RWPE2 (cell line): ENCODE measurements around the gene SMPD3.
A peak's percentile ranks its signal among the peaks of the same experiment; 100 is the strongest.

Source experiments
- ATAC-seq: fragments of 200-7000 bp; cut with Tn5 transposase; 3 replicates; pipeline ENCODE4 v1.9.1; 2021; ENCODE audit warnings: low read depth
- DNase-seq: peaks from one replicate; pipeline ENCODE4 v3.0.0-alpha.2; 2020; ENCODE audit warnings: low spot score
- H3K27ac ChIP-seq: fragments of 450-650 bp; 2 replicates; pipeline ENCODE4 v1.5.1; 2017; ENCODE audit warnings: mild to moderate bottlenecking; ENCODE audit not compliant: poor library complexity, severe bottlenecking
- H3K27me3 ChIP-seq: fragments of 250-450 bp; sonication (Bioruptor Pico); 2 replicates; pipeline ENCODE4 v1.5.1; 2021; ENCODE audit warnings: mild to moderate bottlenecking, moderate library complexity; ENCODE audit not compliant: insufficient read depth, poor library complexity, severe bottlenecking
- H3K36me3 ChIP-seq: fragments of 250-450 bp; sonication (Bioruptor Pico); 2 replicates; pipeline ENCODE4 v1.5.1; 2020; ENCODE audit warnings: low read depth, mild to moderate bottlenecking, moderate library complexity
- H3K4me1 ChIP-seq: fragments of 250-450 bp; sonication (Bioruptor Pico); 2 replicates; pipeline ENCODE4 v1.5.1; 2021; ENCODE audit warnings: mild to moderate bottlenecking, moderate library complexity; ENCODE audit not compliant: insufficient read depth, poor library complexity, severe bottlenecking
- H3K4me3 ChIP-seq: fragments of 250-450 bp; sonication (Bioruptor Pico); 2 replicates; pipeline ENCODE4 v1.5.1; 2021; ENCODE audit warnings: mild to moderate bottlenecking, moderate library complexity; ENCODE audit not compliant: severe bottlenecking
- H3K9me3 ChIP-seq: fragments of 250-450 bp; sonication (Bioruptor Pico); 2 replicates; pipeline ENCODE4 v1.5.1; 2021; ENCODE audit warnings: mild to moderate bottlenecking, moderate library complexity; ENCODE audit not compliant: severe bottlenecking
- CTCF ChIP-seq: fragments of 450-650 bp; IDR thresholded peaks from one replicate; pipeline ENCODE4 v1.5.1; 2017; ENCODE audit warnings: mild to moderate bottlenecking, moderate library complexity; ENCODE audit not compliant: poor library complexity, severe bottlenecking

SMPD3 gene

GRCh38 chr16:68367891-68368290, 80.4 kb downstream of the SMPD3 start:
- DNase-seq (no peak), ATAC-seq (no peak)
- Histone ChIP-seq H3K36me3 (no peaks in the 10 kb centered on the region), H3K4me1 (no peaks in the 10 kb centered on the region), H3K9me3 (no peaks in the 10 kb centered on the region), H3K27me3 (no peaks in the 10 kb centered on the region), H3K4me3 (no peak overlapping the region), H3K27ac (no peak overlapping the region)
- no peak for TF ChIP-seq CTCF

GRCh38 chr16:68367440-68367839, 80.9 kb downstream of the SMPD3 start:
- no peaks in the 10 kb centered on the region for H3K27me3 ChIP-seq
- H3K36me3 ChIP-seq, result no peaks in the 10 kb centered on the region
- ATAC-seq (no peak), DNase-seq (peak; percentile 63)
- H3K9me3 ChIP-seq, result no peaks in the 10 kb centered on the region
- no peak overlapping the region for H3K27ac ChIP-seq
- no peaks in the 10 kb centered on the region for H3K4me1 ChIP-seq
- no peak overlapping the region for H3K4me3 ChIP-seq
- no peak for TF ChIP-seq CTCF

GRCh38 chr16:68367030-68367429, 81.3 kb downstream of the SMPD3 start:
- DNase-seq, result peak; percentile 50
- H3K4me3 ChIP-seq, result no peak overlapping the region
- no peaks in the 10 kb centered on the region for H3K27me3 ChIP-seq
- no peaks in the 10 kb centered on the region for H3K9me3 ChIP-seq
- no peak for ATAC-seq
- no peak overlapping the region for H3K27ac ChIP-seq
- TF ChIP-seq CTCF, result peak; percentile 57
- H3K36me3 ChIP-seq, result no peaks in the 10 kb centered on the region
- no peaks in the 10 kb centered on the region for H3K4me1 ChIP-seq

GRCh38 chr16:68366062-68366461, 82.2 kb downstream of the SMPD3 start:
- ATAC-seq (no peak), DNase-seq (peak; percentile 52)
- H3K36me3 ChIP-seq, result no peaks in the 10 kb centered on the region
- no peak for TF ChIP-seq CTCF
- no peaks in the 10 kb centered on the region for H3K9me3 ChIP-seq
- H3K4me3 ChIP-seq, result no peak overlapping the region
- H3K27me3 ChIP-seq, result no peaks in the 10 kb centered on the region
- no peak overlapping the region for H3K27ac ChIP-seq
- no peaks in the 10 kb centered on the region for H3K4me1 ChIP-seq

- Histone ChIP-seq H3K4me1 (no peaks in the 10 kb centered on the region), H3K36me3 (no peaks in the 10 kb centered on the region), H3K4me3 (no peak overlapping the region), H3K27me3 (no peaks in the 10 kb centered on the region), H3K27ac (no peak overlapping the region), H3K9me3 (no peaks in the 10 kb centered on the region)
- DNase-seq (no peak), ATAC-seq (no peak)
- TF ChIP-seq CTCF, result no peak
Measured at GRCh38 chr16:68365167-68365817, 83.0 kb downstream of the SMPD3 start.
